Breast epithelium (tissue), 3 donors: ENCODE results near the gene RPL19.

ENCODE experiments used
- POLR2A ChIP-seq: fragments of 450-650 bp; IDR thresholded peaks from one replicate; pipeline ENCODE4 v1.6.1; 2016; ENCODE audit warnings: antibody characterized with exemption, mild to moderate bottlenecking, moderate library complexity
- POLR2AphosphoS5 ChIP-seq, 3 donors: sonication (generic); formaldehyde crosslinking; IDR thresholded peaks; one replicate each; pipeline ENCODE4 v1.6.1; 2017; ENCODE audit warnings: antibody characterized with exemption in 3 of 3
- TF ChIP-seq, protein P1 (sequence below), 3 donors: fragments of 450-650 bp; IDR thresholded peaks; one replicate each; pipeline ENCODE4 v1.5.1; 2016 to 2017; ENCODE audit warnings: antibody characterized with exemption in 3 of 3, mild to moderate bottlenecking in 3 of 3, moderate library complexity in 3 of 3

DNA sequence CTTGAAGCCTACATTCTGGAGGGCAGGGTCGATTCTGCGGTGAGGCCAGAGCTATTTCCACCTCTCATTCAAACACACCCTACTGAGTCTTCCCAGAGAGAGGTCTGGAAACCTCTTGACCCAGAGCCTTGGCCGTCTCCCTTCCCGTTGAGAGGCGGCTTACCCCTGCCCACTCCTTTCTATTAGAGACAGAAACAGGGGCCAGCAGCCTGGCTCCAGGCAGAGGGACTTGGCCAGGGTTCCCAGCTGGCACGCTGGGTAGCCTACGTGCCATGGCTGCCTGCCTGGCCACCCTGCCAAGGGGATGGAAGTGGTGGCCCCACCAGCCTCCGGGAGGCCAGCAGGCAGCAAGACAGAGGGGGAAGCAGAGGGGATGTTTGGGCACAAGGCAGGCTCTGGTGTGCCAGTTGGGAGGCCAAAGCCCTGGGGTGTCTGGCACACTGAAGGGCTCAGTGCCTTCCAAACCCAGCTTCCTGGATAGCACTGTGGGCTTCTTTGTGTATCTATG is 19.6 kb downstream of the RPL19 start:
- TF ChIP-seq, protein P1, sequence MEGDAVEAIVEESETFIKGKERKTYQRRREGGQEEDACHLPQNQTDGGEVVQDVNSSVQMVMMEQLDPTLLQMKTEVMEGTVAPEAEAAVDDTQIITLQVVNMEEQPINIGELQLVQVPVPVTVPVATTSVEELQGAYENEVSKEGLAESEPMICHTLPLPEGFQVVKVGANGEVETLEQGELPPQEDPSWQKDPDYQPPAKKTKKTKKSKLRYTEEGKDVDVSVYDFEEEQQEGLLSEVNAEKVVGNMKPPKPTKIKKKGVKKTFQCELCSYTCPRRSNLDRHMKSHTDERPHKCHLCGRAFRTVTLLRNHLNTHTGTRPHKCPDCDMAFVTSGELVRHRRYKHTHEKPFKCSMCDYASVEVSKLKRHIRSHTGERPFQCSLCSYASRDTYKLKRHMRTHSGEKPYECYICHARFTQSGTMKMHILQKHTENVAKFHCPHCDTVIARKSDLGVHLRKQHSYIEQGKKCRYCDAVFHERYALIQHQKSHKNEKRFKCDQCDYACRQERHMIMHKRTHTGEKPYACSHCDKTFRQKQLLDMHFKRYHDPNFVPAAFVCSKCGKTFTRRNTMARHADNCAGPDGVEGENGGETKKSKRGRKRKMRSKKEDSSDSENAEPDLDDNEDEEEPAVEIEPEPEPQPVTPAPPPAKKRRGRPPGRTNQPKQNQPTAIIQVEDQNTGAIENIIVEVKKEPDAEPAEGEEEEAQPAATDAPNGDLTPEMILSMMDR (IDR thresholded peaks at IDR 0.05): no peak
- TF ChIP-seq POLR2A: no peak
- TF ChIP-seq POLR2AphosphoS5 (IDR thresholded peaks at IDR 0.05): peak in 2 of 3 donors; percentile 67 to 79
